ENCODE data around the gene CHURC1.

CHURC1 gene

GRCh38 chr14:64983439-64984310, 69.4 kb downstream of the CHURC1 start:
- Histone ChIP-seq H3K27ac (no peak overlapping the region), H3K4me3 (peak overlapping the region; percentile 42)
- TF ChIP-seq CTCF (IDR thresholded peaks at IDR 0.05), result peak; percentile 70
- DNase-seq (ENCODE audit: low spot score), result no peak
